GM18499 (cell line): ENCODE measurements around the gene CCT7.
"Not testable (repeated sequence)": the region's sequence is repeated elsewhere in the genome, so short reads cannot be mapped to it uniquely, and the experiment has no call there.

Source experiments
- ATAC-seq: cut with Tn5 transposase; IDR thresholded peaks from one replicate; pipeline ENCODE4 v1.9.1; 2021; ENCODE audit warnings: moderate number of reproducible peaks; ENCODE audit not compliant: insufficient read depth, unreplicated experiment

CCT7 gene

DNA sequence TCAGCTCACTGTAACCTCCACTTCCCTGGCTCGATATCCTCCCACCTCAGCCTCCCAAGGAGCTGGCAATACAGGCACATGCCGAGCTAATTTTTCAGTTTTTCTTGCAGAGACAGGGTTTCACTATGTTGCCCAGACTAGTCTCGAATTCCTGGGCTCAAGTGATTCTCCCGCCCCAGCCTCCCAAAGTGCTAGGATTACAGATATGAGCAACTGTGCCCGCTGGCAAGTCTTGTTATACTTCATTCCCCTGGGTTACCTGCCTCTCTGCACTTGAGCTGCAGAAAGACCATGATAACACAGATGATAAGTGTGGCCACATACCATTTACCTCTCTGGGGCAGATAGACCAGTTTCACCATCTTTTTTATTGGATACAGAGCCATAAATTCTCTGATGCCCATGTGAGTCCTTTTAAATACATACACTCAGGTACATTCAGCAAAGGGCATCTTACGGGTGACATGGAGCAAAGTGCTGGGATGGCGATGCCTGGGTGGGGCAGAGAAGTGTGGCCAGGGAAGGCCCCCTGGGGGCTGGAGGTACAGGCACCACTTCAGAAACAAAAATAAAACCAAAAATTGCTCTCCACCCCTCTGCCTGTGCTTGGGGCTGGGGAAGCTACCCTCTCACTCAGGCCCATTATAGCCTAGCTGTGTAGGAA is 20.4 kb downstream of the CCT7 start:
- no peak for ATAC-seq

DNA sequence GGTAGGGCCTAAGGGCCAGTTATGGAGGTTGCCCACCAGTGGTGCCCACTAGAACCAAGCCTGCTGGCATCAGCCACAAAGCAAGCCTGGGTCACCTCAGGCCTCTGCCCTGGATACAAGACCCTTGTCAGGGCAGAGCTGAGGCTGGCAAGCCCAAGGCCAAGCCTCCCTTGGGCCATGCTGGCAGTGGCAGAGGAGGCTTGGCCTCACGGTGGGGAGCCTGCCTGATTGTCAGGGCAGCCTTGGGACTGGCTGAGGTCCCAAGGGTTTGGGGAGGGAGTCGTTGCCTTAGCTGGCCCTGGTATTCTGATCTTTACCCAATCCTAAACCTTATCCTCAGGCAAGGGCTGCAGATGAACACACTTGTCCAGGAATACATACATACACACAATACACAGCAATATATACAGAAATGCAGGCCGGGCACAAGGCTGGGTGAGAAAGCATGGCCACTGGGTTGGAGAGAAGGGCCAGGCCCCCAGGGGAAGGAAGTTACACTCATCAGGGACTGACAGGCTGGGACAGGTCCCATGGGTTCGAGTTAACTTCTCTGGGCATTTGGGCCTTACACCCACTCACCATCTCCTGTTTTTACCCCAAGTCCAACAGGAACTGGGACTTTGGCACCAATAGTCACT is 21.0 kb downstream of the CCT7 start:
- no peak for ATAC-seq

DNA sequence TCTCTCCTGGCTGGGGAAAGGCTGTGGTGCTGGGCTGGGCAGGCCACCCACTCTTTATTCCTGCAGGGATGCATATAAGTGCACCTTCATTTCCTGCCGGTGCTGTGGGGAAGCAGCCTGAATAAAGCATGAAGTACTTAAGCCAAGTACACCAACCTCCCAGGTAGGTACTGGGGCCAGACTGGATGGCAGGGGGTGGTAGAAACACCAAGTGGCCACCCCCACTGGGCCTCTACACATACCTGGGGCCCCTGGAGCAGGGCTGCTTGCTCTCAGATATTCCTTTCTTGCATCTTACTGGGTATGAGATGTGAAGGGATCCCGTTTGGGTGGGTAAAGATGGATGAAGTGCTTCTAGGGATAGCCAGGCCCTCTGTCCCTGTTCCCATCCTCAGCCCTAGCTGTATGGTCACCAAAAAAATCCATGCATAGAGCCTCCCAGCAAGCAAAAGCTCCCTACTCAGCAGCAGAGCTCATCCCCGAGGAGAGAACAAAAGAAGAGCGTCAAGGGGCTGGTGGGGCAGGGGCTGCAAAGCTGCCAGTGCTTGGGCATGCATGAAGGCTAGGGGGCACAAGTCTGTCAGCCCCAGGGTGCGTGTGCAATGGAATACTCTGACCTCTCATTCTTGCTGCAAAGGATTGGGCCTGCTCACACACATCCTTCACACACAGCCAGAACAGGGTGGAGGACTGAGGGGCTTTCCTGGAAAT is 22.0 kb downstream of the CCT7 start:
- ATAC-seq, result no peak

DNA sequence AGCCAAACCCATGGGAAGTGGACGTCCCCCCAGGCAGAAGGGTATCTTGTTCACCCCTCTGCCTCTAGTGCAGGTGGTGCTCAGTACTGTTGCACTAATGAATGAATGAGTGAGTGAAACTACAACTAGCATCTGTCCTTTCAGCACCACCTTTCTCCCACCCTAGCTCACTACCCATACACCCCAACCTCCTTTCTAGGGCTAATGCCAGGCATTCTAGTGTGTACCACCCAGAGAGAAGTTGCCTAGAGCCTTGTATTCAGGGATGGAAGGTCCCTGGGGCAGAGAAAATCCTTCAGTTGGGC is 22.5 kb downstream of the CCT7 start:
- no peak for ATAC-seq

DNA sequence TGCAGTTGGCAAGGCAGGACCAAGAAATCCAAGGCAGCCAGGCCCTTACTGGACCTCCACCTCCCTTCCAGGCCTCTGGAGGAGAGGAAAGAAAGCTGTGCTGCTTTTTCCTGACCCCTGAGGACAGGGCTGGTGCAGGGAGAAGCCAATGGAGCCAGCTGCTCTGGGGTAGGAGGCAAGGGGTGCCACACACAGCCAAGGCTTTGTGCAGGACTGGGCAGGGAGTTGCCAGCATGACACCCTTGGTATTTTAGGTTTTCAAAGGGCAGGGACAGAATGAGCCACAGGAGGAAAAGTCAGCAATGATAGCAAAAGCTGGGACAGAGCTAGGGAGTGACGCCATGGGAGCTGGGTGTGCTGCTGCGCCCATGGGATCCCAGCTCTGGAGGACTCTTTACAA is 22.9 kb downstream of the CCT7 start:
- no peak for ATAC-seq

DNA sequence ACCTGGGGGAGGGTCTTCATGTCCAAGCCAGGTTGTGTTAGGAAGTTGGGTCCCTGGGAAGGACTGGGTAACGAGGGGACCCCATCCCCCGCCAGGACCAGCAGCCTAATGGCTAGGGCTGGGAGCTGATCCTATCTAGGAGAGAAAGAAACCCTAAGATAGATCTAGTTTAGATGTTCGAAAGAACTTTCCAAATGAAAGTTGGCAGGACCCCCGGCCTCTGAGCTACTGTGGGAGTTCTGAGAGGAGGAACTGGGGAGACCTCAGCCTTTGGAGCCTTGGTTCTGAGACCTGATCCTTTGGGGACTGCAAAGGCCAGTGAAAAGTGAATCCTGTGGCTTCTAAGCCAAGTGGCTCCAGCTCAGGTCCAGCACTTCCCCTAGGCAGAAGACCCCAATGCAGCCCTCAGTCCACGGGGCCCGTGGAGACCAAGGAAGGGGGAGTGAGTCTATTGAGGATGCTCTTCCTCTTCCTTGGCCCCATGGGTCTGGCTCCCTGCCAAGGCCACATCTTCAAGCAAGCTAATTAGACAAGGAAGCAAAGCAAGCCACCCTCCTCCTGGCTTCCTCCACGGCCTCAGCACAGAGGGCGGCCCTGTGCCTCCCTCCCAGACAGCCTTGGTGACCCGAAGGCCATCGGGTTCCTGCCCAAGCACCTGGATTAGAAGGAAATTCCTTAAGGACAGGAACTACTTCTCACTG is 23.5 kb downstream of the CCT7 start:
- ATAC-seq, result no peak

DNA sequence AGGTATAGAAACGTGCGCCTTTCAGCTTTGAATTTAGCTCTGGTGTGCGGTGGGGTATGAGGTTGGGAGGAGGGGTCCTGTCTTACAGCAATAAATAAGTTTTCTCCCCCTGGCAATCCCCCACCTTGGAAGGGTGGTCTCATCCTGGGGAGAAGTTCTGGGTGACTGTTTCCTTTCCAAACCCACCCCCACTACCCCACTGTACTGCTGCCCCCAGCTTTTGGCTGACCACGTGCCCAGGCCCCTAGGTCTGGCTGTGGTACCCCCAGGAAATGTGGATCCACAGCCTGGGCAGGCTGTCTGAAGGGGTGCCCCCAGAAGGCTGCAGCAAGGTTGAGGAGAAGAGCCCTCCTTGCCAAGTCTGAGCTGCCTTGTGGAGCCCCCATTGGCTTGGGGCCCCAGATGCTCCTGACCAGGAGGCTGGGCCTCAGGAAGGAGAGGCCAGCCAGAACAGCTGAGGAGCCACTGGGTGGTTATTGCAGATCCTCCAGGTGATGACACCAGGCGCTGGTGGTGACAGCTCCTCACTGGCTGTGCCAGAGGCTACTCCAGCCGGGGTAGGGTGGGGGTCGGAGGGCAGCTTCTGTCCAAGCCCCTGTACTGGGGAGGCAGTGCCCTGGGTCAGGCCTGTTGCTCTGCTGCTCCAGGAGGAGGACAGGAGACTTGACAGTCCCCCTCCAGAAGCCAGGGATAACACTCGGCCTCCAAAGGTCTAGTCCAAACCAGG is 24.2 kb downstream of the CCT7 start:
- no peak for ATAC-seq

DNA sequence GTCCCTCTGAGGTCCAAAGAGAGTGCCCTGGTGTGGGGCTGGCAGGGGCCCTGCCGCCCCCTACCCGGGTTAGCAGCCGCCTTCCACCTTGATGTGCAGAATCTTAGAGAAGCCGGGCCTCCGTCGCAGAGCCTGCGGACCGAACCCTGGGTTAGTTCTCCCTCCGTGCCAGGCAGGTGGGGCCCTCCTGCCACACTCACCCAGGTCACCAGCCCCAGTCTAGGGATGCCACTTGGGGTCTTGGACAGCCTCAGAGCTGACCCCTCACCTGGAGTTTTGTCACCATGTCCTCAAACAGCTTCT is 24.8 kb downstream of the CCT7 start:
- ATAC-seq, result no peak

DNA sequence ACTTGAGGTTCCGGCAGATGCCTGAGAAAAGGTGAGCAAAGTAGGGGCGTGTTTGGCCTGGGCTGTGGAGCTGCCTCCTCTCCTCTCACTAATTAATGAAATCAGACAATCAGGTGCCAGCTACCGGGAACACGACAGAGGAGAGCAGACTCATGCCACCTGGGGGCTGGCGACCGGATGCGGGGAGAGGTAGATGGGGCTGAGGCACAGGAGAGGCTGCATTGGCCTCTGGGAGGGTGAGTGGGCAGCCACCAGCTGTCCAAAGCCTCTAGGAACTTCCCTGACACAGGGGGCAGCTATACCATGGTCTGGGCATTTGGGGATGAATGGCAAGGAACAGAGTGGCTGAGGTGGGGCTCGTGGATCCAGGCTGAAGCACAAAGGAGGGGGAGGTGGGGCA is 25.2 kb downstream of the CCT7 start:
- no peak for ATAC-seq

DNA sequence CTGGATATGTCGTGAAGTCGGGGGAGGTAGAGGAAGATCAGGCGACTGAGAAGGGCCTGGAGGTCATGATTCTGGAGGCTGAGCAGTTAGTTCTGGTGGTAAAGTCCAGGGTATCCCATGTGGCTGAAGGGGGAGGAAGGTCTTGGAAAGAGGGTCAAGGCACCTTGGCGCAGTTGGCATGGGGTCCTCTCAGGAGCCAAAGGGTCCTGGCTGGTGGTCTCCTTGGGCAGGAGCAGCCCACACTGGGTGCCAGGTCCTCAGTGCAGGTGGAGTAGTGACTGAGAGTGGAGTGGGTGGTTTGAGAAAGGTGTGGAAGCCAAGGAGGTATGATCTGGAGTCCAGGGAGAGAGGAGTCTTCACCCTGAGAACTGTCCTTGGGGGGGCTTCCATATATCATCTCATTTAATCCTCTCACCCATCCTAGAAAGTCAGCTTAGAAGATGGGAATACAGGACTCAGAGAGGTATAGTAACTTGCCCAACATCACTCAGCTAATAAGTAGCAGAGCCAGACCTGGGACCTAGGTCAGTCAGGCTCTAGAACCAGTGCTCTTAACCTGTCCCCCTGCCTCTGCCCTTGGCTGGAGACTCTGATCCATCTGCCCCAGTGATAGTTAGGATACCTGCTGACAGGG is 25.7 kb downstream of the CCT7 start:
- no peak for ATAC-seq

DNA sequence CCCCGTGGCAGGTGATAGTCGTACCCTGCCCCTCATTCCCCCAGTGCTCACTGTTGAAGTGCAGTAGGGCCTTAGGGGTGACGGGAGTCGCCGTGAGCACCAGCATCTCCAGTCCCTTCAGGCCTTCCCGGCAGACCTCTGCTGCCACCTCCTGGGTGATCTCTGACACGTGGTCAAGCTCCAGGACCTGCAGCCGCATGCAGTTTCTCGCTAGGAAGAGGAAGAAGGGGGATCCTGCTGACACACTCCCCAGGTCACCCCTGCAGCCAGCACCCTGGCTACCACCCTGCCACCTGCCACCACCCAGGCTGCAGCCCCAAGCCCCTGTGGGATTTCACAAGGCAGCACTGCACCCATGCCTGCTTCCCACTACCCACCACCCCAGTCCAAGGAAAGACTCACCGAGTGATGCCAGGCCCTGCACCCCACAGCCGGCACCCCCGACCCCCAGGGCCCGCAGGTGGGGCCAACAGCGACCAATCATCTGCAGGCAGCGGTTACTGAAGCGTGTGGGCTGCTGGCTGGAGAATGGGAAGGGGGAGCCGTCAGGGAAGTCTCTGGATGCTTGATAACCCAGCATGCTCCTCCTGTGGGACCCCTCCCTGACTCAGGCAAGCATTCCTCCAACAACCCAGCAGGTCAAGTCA is 26.4 kb downstream of the CCT7 start:
- no peak for ATAC-seq

DNA sequence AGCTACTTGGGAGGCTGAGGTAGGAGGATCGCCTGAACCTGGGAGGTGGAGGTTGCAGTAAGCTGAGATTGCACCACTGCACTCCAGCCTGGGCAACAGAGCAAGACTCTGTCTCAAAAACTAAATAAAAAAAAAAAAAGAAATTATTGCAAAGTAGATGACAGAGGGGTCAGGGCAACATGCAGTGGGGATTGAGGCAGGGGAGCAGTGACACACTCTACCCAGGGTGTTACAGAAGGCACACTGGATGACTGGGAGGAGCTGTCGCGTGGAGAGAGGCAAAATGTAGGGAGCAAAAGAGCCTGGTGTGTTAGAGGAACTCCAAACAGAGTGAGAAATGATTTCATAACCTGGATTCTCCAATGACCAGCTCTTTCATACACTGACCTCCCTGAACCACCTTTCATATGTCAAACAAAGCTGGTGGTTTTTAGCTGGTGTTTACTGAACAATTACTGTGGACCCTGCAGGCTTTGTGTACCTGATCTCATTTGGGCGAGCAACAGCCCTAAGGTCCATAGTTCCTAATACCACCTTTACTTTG is 28.1 kb downstream of the CCT7 start:
- no peak for ATAC-seq

DNA sequence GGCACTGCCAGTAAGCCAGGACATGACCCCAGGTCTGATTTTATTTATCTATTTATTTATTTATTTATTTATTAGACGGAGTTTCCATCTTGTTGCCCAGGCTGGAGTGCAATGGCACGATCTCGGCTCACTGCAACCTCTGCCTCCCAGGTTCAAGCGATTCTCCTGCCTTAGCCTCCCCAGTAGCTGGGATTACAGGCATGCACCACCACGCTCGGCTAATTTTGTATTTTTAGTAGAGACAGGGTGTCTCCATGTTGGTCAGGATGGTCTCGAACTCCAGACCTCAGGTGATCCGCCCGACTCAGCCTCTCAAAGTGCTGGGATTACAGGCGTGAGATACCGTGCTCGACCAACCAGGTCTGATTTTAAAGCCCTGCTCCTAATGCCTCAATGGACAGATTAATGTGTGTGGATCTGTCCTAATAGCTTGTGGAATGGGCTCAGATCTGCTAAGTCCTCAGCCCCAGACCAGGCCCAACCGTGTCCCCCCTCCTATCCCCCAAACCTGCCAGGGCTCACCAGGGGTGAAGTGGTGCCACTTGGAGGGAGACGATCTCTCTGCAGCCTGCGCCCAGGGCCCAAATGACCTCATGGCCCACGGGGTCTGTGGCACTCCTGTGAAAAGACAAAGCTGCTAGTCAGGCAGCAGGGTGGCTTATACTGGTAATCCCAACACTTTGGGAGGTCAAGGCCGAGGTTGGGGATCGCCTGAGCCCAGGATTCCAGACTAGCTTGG is 28.8 kb downstream of the CCT7 start:
- ATAC-seq, result not testable (repeated sequence)

DNA sequence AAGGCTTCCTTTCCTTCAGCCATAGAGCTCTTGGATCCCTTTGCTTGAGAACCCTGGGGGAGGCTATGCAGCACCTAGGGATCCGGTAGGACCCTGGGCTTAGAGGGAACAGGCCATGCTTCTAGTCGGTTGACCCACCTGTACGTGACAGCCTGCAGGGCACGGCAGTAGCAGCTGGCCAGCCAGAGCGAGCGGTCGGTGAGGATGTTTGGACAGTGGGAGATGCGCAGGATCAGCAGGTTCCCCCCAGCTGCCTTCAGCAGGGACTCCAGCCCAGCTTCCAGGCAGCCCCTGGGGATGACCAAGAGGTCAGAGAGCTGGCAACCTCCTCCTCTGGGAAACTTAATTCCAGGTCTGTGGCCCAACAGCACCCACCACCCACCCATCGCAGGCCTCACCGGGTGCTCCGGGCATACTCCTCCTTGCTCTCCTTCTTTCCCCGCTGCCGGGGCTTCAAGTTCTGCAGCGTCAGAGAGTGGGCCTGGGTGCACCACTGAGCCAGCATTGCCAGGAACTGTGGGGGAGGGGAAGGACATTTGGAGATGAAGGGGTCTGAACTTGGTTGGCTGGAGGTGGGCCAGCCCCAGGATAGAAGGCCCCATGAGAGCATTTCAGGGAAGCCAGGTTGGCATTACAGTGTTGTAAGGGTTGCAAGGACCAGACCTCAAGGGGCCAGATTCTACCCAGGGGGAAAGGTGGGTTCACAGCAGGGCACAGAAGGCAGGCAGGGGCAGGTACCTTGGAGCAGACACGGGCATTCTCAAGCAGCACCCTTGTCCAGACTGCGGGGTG is 29.6 kb downstream of the CCT7 start:
- ATAC-seq, result no peak

DNA sequence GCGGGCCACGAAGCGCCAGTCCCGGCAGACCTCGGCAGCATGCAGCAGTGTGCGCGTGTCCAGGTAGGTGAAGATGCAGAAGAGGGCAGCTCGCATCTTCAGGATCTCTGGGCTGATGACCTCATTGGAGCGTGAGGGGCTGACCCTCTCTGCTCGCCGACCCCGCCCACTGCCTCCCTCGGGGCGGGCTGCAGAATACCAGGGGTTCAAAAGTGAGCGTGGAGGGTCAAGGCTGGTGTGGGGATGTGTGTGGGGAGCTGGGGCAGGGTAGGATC is 30.2 kb downstream of the CCT7 start:
- ATAC-seq, result no peak

DNA sequence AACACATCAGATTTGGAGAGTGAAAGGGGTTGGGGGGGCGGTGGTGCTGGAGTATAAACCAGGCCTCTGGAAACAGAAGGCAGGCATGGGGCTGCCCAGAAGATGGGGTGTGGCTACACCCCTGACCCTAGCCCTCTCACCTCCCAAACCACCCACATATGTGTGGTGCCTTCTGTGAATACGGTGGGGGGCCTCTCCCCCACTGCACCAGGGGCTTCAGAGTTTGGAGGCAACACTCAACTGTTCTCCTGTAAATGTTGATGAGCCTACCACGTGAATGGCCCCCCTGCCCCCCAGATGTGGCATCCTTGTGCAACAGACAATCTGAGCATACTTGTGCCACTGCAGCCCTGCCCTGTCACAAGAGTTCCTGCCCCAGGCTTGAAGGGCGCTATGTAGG is 30.7 kb downstream of the CCT7 start:
- no peak for ATAC-seq

DNA sequence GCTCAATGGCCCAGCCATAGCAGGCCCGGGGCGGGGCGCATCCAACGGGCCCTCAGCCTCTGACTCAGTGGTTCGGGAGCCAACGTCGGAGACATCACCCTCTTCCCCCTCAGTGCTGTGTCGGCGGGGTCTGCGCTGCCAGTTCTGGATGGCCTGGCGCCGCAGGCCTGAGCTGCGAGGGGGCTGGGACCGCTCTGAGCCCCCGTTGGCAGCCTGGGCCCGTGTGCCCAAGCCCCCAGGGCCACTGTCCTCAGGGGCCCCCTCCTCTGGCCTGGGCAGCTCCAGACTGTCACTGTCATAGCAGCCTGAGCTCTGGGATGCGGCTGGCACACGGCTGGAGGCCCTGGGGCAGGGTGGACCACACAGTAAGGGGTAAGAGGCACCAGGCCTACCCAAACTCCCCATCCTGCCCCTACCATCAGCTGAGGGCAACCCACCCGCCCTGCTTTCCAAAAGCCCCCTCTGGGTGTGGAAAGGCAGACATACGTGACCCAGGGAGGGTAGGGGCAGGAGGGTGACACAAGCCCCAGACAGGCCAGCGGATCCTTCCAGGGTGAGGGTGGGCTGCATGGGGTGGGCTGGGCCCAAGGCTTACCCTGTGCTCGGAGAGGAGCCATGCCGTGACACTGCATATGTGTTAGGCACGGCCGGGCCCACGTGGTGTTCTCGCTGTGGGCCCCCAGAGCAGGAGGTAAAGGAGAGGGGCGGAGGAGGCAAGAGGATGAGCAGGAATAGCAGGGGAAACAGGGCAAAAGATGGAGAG is 31.4 kb downstream of the CCT7 start:
- no peak for ATAC-seq
